SKM-1 treated with dmso at 0.1 percent for 144 hours (cell line): ENCODE results near the gene DOCK6.
A peak's percentile ranks its signal among the peaks of the same experiment; 100 is the strongest.
"Not testable (repeated sequence)": the region's sequence is repeated elsewhere in the genome, so short reads cannot be mapped to it uniquely, and the experiment has no call there.

Experiments used
- DNase-seq: peaks from one replicate; lab custom pipeline; 2025; ENCODE audit not compliant: unreplicated experiment; lab: John Stamatoyannopoulos, UW

Gene DOCK6

DNA sequence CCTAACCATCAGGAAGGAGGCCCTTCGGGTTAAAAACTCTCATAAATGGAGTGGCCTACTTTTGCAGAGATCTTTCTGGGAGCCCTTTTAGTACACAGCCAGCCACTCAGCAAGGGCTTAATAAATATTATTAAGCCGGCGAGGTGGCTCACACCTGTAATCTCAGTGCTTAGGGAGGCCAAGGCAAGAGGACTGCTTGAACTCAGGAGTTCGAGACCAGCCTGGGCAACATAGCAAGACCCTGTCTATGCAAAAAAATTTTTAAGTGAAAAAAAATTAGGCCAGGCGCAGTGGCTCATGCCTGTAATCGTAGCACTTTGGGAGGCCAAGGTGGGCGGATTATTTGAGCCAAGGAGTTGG lies 64.2 kb downstream of the DOCK6 start:
- no peak for DNase-seq

GRCh38 chr19:11197291-11198174 lies 64.8 kb downstream of the DOCK6 start, which contains the start of gene KANK2:
Gene KANK2, minus strand, starts transcription at chr19:11197545. Its CDS starts 3,034 bp downstream, at chr19:11194511.
- peak; percentile 68 for DNase-seq

- no peak for DNase-seq
These were observed 65.7 kb downstream of the DOCK6 start for GRCh38 chr19:11196406-11197287.

DNA sequence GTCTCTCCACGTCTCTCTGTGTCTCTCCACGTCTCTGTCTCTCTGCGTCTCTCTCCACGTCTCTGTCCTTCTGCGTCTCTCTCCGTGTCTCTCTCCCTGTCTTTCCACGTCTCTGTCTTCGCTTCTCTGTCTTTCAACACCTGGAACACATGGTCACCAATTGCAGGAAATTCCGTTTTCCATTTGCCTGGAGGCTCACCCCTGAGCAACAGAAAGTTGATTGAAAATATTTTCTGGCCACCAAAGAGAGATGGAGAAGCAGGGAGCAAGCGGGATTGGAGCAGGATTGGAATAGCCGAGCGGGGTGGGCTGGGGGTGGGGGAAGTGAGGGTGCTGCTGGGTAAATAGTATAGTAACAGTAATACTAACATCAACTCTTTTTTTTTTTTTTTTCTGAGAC lies 66.6 kb downstream of the DOCK6 start:
- no peak for DNase-seq

- DNase-seq = no peak
These were observed 67.4 kb downstream of the DOCK6 start for GRCh38 chr19:11194656-11195558.

GRCh38 chr19:11194173-11194572 lies 68.2 kb downstream of the DOCK6 start:
- DNase-seq = no peak

DNA sequence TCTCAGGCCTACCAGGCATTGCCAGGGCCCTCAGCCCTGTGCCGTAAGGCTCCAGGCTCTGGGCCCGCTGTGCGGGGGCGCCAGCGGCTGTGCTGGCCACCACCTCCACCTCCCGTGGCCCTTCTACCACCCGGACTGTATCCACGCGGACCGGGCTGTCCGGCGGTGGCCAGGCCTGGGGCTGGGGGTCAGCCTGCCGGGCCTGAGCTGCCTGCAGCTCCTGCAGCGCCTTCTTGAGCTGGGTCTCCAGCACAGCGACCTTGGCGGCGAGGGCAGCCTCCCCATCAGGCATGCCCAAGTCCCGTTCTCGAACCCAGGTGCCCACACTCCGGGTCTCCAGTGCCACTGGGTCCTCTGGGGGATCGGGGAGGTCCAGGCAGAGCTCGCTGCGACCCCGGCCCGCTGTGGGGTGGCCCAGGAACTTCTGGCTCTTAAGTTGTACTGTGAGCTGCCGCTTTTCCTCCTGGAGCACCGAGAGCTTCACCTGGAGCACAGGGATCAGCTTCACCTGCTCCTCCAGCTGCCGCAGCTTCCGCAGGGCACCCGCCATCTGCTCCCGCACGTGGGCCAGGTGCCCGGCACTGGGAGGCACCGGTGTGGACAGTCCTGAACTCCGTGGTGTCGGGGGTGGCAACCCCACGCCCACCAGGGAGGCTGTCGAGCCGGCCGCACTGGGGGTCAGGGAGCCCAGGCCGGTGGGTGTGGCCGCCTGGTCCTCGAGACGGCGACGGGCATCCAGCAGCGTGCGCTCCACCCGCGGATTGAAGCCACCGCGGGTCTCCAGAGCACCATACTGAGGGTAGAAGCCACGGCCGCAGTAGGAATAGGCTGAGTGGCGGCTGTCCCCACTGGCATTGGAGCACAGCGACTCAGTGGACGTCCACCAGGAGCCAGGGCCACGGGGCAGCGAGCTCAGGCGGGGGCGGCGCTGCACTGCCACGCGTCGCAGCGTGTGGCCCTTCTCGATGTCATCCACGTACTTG lies 69.1 kb downstream of the DOCK6 start:
- DNase-seq = no peak

- no peak for DNase-seq
These were observed 70.4 kb downstream of the DOCK6 start for GRCh38 chr19:11191934-11192333.

DNA sequence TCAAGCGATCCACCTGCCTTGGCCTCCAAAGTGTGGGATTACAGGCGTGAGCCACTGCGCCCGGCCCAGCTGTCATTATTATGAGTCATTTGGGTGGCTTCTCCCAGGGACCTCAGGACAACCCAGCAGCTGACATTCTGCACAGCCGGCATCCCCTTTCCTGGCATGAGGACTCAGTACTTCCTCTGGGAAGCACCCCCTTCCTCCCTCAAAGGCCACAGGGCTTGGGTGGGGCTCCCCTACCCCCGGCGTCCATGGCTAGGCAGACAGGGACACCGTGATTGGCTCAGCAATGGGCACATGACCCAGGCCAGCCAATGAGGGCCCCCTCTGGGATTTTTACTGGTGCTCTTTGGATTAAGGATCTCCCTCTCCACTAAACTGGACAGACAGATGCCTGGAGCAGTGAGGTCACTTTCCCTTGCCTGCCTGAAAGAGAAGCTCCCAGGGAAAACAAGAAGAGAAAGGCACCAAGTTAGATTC lies 71.0 kb downstream of the DOCK6 start:
- DNase-seq = no peak

DNA sequence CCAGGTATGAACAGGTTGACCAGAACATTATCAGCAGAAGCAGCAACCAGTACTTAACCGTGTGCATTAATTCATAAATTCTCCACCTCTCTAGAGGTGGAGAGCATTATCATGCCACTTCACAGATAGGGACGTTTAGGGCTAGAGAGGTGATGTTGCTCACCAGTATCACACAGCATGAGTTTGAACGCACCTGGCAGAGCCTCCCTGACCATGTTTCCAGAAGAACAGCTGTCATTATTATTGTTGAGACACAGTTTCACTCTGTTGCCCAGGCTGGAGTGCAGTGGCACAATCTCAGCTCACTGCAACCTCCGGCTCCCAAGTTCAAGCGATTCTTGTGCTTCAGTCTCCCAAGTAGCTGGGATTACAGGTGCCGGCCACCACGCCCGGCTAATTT lies 71.8 kb downstream of the DOCK6 start:
- no peak for DNase-seq

DNA sequence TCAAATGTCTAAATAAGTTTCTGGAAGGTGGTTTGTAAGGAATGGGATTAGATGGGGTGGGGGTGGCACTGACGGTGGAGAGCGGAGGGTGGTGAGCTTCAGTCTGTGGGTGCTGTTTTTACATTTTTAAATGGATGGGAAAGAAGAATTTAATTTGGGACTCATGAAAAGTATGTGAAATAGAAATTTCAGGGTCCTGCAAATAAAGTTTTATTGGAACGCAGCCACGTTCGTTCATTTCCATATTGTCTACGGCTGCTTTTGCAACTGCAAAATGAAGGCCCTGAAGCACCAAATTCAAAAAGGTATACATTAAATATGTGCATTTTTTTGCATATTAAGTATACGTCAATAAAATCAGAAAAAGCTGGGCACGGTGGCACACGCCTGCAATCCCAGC lies 74.9 kb downstream of the DOCK6 start:
- no peak for DNase-seq

DNA sequence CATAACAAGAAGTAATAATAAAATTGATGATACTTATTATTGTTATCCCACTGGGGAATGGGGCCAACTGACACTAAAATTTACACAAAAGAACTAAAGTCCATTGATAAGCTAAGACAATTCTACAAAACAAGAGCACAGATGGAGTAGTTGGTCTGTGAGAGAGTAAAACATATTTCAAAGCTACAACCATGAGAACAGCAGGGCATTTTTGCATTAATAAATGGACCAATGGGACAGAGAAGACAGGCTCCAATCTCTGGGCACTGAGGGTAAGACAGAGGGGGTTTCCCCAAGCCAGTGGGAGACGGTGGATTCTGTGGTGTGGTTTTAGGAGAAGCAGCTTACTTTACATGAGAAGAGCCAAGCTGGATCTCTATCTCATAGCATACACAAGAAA lies 79.3 kb downstream of the DOCK6 start:
- no peak for DNase-seq

DNA sequence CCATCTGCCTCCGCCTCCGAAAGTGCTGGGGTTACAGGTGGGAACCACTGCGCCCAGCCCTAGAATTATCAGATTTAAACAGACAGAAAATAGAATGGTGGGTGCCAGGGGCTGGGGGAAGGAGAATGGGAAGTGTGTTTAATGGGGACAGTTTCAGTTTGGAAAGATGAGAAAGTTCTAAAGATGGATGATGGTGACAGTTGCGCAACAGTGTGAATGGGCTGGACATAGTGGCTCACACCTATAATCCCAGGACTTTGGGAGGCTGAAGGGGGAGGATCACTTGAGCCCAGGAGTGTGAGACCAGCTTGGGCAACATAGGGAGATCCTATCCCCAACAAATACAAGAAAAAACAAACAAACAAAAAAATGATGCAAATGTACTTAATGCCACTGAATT lies 80.8 kb downstream of the DOCK6 start:
- no peak for DNase-seq

DNA sequence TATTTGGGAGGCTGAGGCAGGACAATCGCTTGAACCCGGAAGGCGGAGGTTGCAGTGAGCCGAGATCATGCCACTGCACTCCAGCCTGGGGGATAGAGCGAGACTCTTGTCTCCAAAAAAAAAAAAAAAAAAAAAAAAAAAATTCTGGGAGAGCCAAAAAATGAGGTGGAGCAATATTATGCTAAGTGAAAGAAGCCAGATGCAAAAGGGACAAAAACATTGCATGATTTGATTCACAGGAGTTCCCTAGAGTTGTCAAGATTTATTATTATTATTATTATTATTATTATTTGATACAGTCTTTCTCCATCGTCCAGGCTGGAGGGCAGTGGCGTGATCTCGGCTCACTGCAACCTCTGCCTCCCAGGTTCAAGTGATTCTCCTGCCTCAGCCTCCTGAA lies 81.3 kb downstream of the DOCK6 start:
- not testable (repeated sequence) for DNase-seq

DNA sequence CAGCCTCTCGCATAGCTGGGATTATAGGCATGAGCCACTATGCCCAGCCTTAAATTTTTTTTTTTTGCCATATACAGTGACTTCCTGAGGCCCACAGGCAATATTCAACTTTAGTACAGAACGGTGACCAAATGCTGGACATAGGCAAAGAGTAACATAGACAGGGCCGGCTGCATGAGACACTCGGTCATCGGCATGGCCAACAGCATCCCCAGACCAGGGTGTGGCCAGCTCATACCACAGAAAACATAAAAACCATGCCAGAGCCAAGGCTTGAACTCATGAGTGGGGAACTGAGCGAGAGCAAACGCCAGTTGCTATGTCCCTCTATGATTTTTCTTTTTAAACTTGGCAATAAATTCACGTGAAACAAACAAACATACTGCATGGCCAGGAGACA lies 82.0 kb downstream of the DOCK6 start:
- no peak for DNase-seq

GRCh38 chr19:11179716-11180297 lies 82.5 kb downstream of the DOCK6 start:
- no peak for DNase-seq

DNA sequence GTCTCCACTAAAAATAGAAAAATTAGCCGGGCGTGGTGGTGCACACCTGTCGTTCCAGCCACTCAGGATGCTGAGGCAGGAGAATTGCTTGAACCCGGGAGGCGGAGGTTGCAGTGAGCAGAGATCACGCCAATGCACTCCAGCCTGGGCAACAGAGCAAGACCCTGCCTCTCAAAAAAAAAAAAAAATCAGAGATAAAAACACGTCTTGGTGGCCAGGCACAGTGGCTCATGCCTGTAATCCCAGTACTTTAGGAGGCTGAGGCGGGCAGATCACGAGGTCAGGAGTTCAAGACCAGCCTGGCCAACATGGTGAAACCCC lies 83.2 kb downstream of the DOCK6 start:
- not testable (repeated sequence) for DNase-seq

DNA sequence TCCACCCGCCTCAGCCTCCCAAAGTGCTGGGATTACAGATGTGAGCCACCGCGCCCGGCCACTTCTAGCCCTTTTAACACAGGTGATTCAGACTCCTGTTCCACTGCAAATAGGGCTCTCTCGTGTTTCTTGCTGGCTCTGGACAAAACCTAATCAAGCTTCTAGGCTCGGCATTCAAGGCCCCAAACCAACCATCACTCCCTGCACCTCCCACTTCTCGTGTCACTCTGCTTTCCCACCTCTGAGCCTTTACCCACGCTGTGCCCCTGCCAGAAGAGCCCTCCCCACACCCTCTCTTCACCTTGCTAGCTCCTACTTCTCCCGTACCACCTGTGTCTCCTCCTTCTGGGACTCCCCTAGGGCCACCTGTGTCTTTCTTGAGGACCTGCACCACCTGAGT lies 84.7 kb downstream of the DOCK6 start:
- DNase-seq = no peak

GRCh38 chr19:11176466-11177193 lies 85.7 kb downstream of the DOCK6 start:
- no peak for DNase-seq
